Muscle layer of duodenum (tissue), 2 donors: ENCODE results near the gene CHI3L2.
"Not testable (repeated sequence)": the region's sequence is repeated elsewhere in the genome, so short reads cannot be mapped to it uniquely, and the experiment has no call there.

ENCODE experiments used
- H3K27ac ChIP-seq: one replicate; pipeline ENCODE4 v1.7.0; 2013; ENCODE audit warnings: mild to moderate bottlenecking, low read length
- H3K27me3 ChIP-seq: one replicate; pipeline ENCODE4 v1.7.0; 2013; ENCODE audit warnings: low read depth, mild to moderate bottlenecking, control low read depth, low read length
- H3K36me3 ChIP-seq, 2 donors: one replicate each; pipeline ENCODE4 v1.7.0; 2013; ENCODE audit warnings: low read length in 2 of 2, control low read depth in 1 of 2, mild to moderate bottlenecking in 1 of 2; ENCODE audit not compliant: insufficient read depth in 2 of 2, control insufficient read depth in 1 of 2
- H3K4me1 ChIP-seq, 2 donors: one replicate each; pipeline ENCODE4 v1.7.0; 2013; ENCODE audit warnings: low read length in 2 of 2, mild to moderate bottlenecking in 2 of 2, control low read depth in 1 of 2, moderate library complexity in 1 of 2; ENCODE audit not compliant: insufficient read depth in 2 of 2, control insufficient read depth in 1 of 2
- H3K4me3 ChIP-seq, 2 donors: one replicate each; pipeline ENCODE4 v1.7.0; 2013; ENCODE audit warnings: low read length in 2 of 2, low read depth in 1 of 2, mild to moderate bottlenecking in 1 of 2
- H3K9me3 ChIP-seq, 2 donors: one replicate each; pipeline ENCODE4 v1.7.0; 2013; ENCODE audit warnings: low read length in 2 of 2, control low read depth in 1 of 2, mild to moderate bottlenecking in 1 of 2; ENCODE audit not compliant: control insufficient read depth in 1 of 2
- donor health status: healthy.

CHI3L2 gene

DNA sequence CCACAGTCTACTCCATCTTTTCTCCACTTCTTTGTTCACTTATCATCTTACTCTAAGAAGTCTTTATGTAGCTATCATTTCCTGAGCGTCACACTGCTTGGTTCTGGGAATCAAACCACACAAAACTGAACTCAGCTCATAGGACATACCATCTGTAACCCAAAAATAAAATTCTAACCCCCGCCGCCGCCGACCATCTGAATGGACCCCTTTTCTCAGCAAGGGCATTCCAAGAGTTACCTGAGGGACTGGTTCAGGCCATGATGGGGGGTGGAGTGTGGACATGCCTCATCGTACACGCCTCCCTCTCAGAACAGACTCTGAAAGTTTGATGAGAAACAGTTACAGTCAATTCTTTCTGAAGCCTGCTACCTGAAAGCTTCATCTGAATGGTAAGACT, 12.6 kb upstream of the CHI3L2 start:
- Histone ChIP-seq H3K36me3 (no peaks in the 10 kb centered on the region), H3K4me3 (no peak overlapping the region), H3K27me3 (no peaks in the 10 kb centered on the region), H3K27ac (no peak overlapping the region), H3K4me1 (peaks cover 0 to 4% of the 10 kb centered on the region in 2 donors), H3K9me3 (no peaks in the 10 kb centered on the region)

DNA sequence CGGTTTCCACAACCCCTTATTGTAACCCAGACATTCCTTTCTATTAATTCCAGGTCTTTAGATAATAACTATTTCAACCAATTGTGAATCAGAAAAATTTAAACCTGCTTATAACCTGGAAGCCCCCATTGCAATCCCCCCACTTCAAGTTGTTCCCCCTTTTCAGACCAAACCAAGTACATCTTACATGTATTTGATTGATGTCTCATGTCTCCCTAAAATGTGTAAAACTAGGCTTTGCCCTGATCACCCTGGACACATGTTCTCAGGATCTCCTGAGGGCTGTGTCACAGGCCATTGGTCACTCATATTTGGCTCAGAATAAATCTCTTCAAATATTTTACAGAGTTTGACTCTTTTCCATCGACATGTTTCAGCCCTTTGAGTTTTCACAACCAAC, 12.2 kb upstream of the CHI3L2 start:
- H3K36me3 ChIP-seq, H3K27me3 ChIP-seq, H3K4me3 ChIP-seq, H3K9me3 ChIP-seq, H3K27ac ChIP-seq, H3K4me1 ChIP-seq: not testable (repeated sequence)

DNA sequence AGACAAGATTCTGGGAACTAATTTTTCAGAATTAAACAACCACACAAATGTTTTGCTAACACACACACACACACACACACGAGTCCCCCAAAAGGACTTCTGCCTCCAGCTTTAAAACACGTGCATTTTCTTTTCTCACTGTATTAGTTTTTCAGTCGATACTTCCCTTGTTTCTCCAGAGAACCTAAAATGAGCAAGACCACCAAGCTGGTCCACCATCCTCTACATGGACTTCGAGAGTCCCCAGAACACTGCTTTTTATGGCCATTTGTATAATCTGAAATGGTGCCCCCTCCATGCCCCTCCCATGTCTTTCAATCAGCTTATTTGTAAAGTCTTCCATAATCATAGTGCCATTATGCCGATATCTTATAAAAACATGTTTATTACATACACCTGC, 10.8 kb upstream of the CHI3L2 start:
- Histone ChIP-seq H3K27ac (no peak overlapping the region), H3K4me3 (no peak overlapping the region), H3K4me1 (peaks cover 0 to 8% of the 10 kb centered on the region in 2 donors), H3K9me3 (no peaks in the 10 kb centered on the region), H3K27me3 (no peaks in the 10 kb centered on the region), H3K36me3 (no peaks in the 10 kb centered on the region)

- no peaks in the 10 kb centered on the region for H3K36me3 ChIP-seq
- no peaks in the 10 kb centered on the region for H3K27me3 ChIP-seq
- no peak overlapping the region for H3K27ac ChIP-seq
- no peak overlapping the region for H3K4me3 ChIP-seq
- no peaks in the 10 kb centered on the region for H3K9me3 ChIP-seq
- peaks cover 0 to 13% of the 10 kb centered on the region in 2 donors for H3K4me1 ChIP-seq
Measured at GRCh38 chr1:111217183-111217910, 10.2 kb upstream of the CHI3L2 start.

GRCh38 chr1:111218701-111219556, 8.6 kb upstream of the CHI3L2 start:
- Histone ChIP-seq H3K27me3 (no peaks in the 10 kb centered on the region), H3K4me1 (peaks cover 8 to 18% of the 10 kb centered on the region in 2 donors), H3K9me3 (no peaks in the 10 kb centered on the region), H3K36me3 (no peaks in the 10 kb centered on the region), H3K27ac (no peak overlapping the region), H3K4me3 (no peak overlapping the region)

DNA sequence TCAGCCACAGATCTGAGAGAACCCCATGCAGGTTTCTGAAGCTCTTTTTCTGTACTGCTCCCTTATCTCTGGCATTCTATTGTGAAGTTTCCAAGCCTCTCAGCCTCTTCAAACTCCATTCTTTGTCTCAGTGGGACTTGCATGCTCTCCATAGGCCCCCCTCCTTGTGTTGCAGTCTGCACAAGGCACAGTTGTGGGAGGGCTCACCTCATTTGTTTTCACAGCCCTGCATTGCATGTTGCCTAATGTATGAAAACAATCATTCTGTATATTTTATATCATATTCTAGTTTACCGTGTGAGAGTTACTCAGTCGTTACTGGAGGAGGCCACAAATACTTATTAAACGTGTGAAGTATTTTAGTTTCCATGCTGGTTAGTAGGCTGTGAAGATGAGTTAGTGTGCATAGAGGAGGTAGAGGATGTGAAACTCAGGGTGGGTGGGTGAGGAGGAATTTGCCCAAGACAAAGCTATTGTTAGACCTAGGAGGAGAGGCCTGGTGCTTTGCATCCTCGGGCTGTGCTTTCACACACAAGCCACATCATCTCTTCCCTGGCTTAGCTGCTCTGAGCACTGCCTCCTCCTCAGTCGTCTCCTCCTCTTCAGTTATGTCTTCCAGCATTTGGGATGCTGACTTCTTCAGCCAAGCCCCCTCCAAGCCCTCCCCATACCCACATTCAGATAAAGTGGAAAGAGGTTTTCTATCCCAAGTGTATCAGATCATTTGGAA, 7.8 kb upstream of the CHI3L2 start:
- Histone ChIP-seq H3K27me3 (no peaks in the 10 kb centered on the region), H3K36me3 (no peaks in the 10 kb centered on the region), H3K27ac (no peak overlapping the region), H3K4me3 (no peak overlapping the region), H3K9me3 (no peaks in the 10 kb centered on the region), H3K4me1 (peaks cover 8 to 18% of the 10 kb centered on the region in 2 donors)

DNA sequence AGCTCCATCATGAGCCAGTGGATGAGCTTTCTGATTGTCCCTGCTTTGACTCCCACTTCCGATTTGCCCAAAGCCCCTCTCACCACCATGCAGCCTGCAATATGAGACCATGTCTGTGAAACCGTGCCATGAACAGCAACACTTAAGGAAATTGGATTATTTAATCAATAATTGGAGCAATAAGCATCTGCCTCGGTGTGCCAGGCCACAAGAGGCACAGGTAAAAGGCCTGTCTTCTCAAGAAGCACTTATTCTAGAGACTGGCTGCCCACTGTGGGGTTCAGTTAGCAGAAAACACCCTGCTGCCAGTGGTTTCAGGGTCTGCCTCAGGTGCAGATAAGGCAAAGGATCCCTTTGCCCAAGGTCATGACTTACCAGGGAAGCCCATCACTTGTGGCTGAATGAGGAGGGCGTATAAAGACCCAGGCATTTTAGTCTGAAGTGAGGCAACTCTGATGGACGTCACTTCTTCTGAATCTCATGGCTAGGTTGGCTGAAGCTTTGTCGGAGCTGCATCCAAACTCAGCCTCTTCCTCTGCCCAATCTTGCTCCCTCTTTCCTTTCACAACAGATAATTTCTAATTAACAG, 7.1 kb upstream of the CHI3L2 start:
- no peaks in the 10 kb centered on the region for H3K27me3 ChIP-seq
- H3K4me3 ChIP-seq: no peak overlapping the region
- H3K27ac ChIP-seq: no peak overlapping the region
- H3K36me3 ChIP-seq: no peaks in the 10 kb centered on the region
- peaks cover 8 to 18% of the 10 kb centered on the region in 2 donors for H3K4me1 ChIP-seq
- H3K9me3 ChIP-seq: no peaks in the 10 kb centered on the region

- Histone ChIP-seq H3K27me3 (no peaks in the 10 kb centered on the region), H3K36me3 (no peaks in the 10 kb centered on the region), H3K4me3 (no peak overlapping the region), H3K9me3 (no peaks in the 10 kb centered on the region), H3K4me1 (peaks cover 8 to 14% of the 10 kb centered on the region in 2 donors), H3K27ac (no peak overlapping the region)
Measured at GRCh38 chr1:111221276-111221632, 6.3 kb upstream of the CHI3L2 start.

DNA sequence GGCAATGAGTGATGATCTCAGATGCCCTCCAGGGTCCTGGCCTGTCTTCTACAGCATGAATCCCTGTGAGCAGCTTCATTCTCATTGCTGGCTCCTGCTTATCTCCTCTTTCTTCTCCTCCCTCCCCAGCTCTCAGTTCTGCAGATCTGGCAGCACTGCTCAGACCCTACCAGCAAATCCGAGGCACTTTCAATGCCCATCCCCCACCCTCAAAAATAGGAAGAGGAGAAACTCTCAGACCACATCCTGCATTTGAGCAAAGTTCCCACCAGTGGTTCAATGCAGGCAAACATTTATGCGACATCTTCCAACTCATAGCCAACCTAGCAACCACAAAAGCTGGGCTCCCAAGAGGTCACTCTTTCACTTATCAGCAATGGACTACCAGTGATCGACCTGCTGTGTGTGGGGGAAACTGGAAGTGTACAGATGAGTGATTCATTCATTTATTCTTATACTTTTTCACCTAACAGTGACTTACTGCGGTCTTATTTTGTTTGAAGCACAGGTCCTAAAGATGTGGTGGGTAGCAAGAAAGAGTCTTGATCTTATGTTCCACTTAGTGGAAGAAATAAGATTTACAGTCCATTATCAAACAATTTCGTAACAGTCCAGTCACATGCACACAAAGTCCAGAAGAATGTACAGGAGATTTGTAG, 5.8 kb upstream of the CHI3L2 start:
- no peak overlapping the region for H3K4me3 ChIP-seq
- no peaks in the 10 kb centered on the region for H3K9me3 ChIP-seq
- no peaks in the 10 kb centered on the region for H3K27me3 ChIP-seq
- H3K36me3 ChIP-seq: no peaks in the 10 kb centered on the region
- H3K27ac ChIP-seq: no peak overlapping the region
- H3K4me1 ChIP-seq: peaks cover 8 to 14% of the 10 kb centered on the region in 2 donors

GRCh38 chr1:111222308-111223125, 5.0 kb upstream of the CHI3L2 start:
- Histone ChIP-seq H3K36me3 (no peaks in the 10 kb centered on the region), H3K4me3 (peak overlapping the region in 1 of 2 donors; percentile 17), H3K27me3 (no peaks in the 10 kb centered on the region), H3K27ac (peak overlapping the region; percentile 2), H3K9me3 (no peaks in the 10 kb centered on the region), H3K4me1 (peaks cover 8 to 14% of the 10 kb centered on the region in 2 donors)
